A549 (cell line): Measurements from ENCODE around the gene CTNNA3. TPM values are rescaled to one million over a fixed set of nuclear protein-coding genes. Genes with fewer than 3 reads are reported as not detected.

Source experiments
- ATAC-seq, 2 experiments: fragments of 200-7000 bp in 1 of 2; fragments of >200 bp in 1 of 2; cut with Nextera tagmentation in 1 of 2; cut with Tn5 transposase in 1 of 2; 3 replicates each; pipeline versions ENCODE4 v1.8.0 to v1.9.1; 2018 to 2020; ENCODE audit warnings: mild to moderate bottlenecking in 1 of 2, moderate library complexity in 1 of 2
- CTCF ChIA-PET: fragments of 300-600 bp; sonication (Branson Sonifier 250); formaldehyde crosslinking; extraction: SDS; loops from one replicate; lab custom pipeline; 2021; ENCODE audit warnings: antibody characterized with exemption, inconsistent platforms; lab: Yijun Ruan, JAX
- POLR2A ChIA-PET: fragments of 350-600 bp; formaldehyde crosslinking; extraction: SDS; loops from one replicate; lab custom pipeline; 2021; ENCODE audit warnings: antibody characterized with exemption, inconsistent platforms; lab: Yijun Ruan, JAX
- DNase-seq, 2 experiments: peaks; one replicate each; pipeline versions ENCODE4 v3.0.0 to v3.0.0-alpha.2; 2011 to 2016; ENCODE audit warnings: low read depth in 1 of 2, low spot score in 1 of 2
- FAIRE-seq: peaks from 2 replicates; lab custom pipeline; 2011; peaks lifted over from hg19 to GRCh38; lab: Jason Lieb, UNC
- H3K27ac ChIP-seq, 2 experiments: fragments of >200 bp; sonication (Bioruptor Twin); formaldehyde crosslinking; 3 replicates each; pipeline ENCODE4 v1.5.1; 2016 to 2017
- H3K4me1 ChIP-seq: fragments of >200 bp; sonication (Bioruptor Twin); formaldehyde crosslinking; 3 replicates; pipeline ENCODE4 v1.6.1; 2016
- H3K4me2 ChIP-seq: fragments of >200 bp; sonication (Bioruptor Twin); formaldehyde crosslinking; 3 replicates; pipeline ENCODE4 v1.6.1; 2016
- H3K4me3 ChIP-seq: fragments of >200 bp; sonication (Bioruptor Twin); formaldehyde crosslinking; 3 replicates; pipeline ENCODE4 v1.5.1; 2016
- H3K9me3 ChIP-seq: fragments of >200 bp; sonication (Bioruptor Twin); formaldehyde crosslinking; 3 replicates; pipeline ENCODE4 v1.6.1; 2016
- BCL3 ChIP-seq: fragments of >200 bp; sonication (Bioruptor Twin); formaldehyde crosslinking; IDR thresholded peaks from 3 replicates; pipeline ENCODE4 v1.6.1; 2016
- CBX8 ChIP-seq: fragments of 200-600 bp; sonication (generic); IDR thresholded peaks from 2 replicates; pipeline ENCODE4 v1.6.1; 2016
- CEBPB ChIP-seq, 2 experiments: fragments of >200 bp in 1 of 2; sonication (Bioruptor Twin) in 1 of 2; formaldehyde crosslinking in 1 of 2; IDR thresholded peaks; 2 replicates each; pipeline ENCODE4 v1.6.1; 2012 to 2016
- CHD2 ChIP-seq: fragments of 150-350 bp; IDR thresholded peaks from 2 replicates; pipeline ENCODE4 v1.6.1; 2014; ENCODE audit warnings: low read length; ENCODE audit not compliant: partially characterized antibody
- CHD4 ChIP-seq: fragments of 200-600 bp; sonication (generic); IDR thresholded peaks from 2 replicates; pipeline ENCODE4 v1.6.1; 2016; ENCODE audit warnings: antibody characterized with exemption, mild to moderate bottlenecking, borderline replicate concordance
- CTCF ChIP-seq: fragments of >200 bp; sonication (Bioruptor Twin); formaldehyde crosslinking; IDR thresholded peaks from 3 replicates; pipeline ENCODE4 v1.5.1; 2016
- EHMT2 ChIP-seq: fragments of 200-600 bp; sonication (generic); IDR thresholded peaks from 2 replicates; pipeline ENCODE4 v1.6.1; 2016; ENCODE audit warnings: antibody characterized with exemption, low read depth, mild to moderate bottlenecking, moderate library complexity
- ELK1 ChIP-seq: fragments of 150-350 bp; IDR thresholded peaks from 2 replicates; pipeline ENCODE4 v1.6.1; 2014; ENCODE audit warnings: low read depth, mild to moderate bottlenecking, low read length
- GATA3 ChIP-seq: IDR thresholded peaks from 2 replicates; pipeline ENCODE4 v1.6.1; 2012; ENCODE audit warnings: borderline replicate concordance
- HOXB13 ChIP-seq: fragments of 250-450 bp; sonication (Bioruptor Pico); IDR thresholded peaks from 2 replicates; pipeline ENCODE4 v1.5.0; 2020; ENCODE audit warnings: low read depth, mild to moderate bottlenecking, moderate library complexity
- MAFK ChIP-seq: fragments of 450-650 bp; IDR thresholded peaks from 2 replicates; pipeline ENCODE4 v1.6.1; 2014; ENCODE audit not compliant: partially characterized antibody
- NPAS2 ChIP-seq: fragments of 250-450 bp; sonication (Bioruptor Pico); IDR thresholded peaks from 2 replicates; pipeline ENCODE4 v1.8.0; 2022; ENCODE audit warnings: mild to moderate bottlenecking, moderate library complexity, borderline replicate concordance
- PBX3 ChIP-seq: IDR thresholded peaks from 2 replicates; pipeline ENCODE4 v1.6.1; 2012
- PHF8 ChIP-seq: fragments of 200-600 bp; sonication (generic); IDR thresholded peaks from 2 replicates; pipeline ENCODE4 v1.6.1; 2016; ENCODE audit warnings: low read depth, mild to moderate bottlenecking, antibody characterized with exemption, moderate library complexity, borderline replicate concordance
- TFCP2L1 ChIP-seq: fragments of 250-450 bp; sonication (Bioruptor Pico); IDR thresholded peaks from 2 replicates; pipeline ENCODE4 v1.5.0; 2021; ENCODE audit warnings: mild to moderate bottlenecking
- ZC3H11A ChIP-seq: fragments of 450-650 bp; IDR thresholded peaks from 2 replicates; pipeline ENCODE4 v1.6.1; 2014; ENCODE audit warnings: antibody characterized with exemption, mild to moderate bottlenecking
- ZFP36 ChIP-seq: fragments of 450-650 bp; IDR thresholded peaks from 2 replicates; pipeline ENCODE4 v1.6.1; 2014; ENCODE audit warnings: borderline replicate concordance; ENCODE audit not compliant: partially characterized antibody
- ZNF302 ChIP-seq: fragments of 250-450 bp; sonication (Bioruptor Pico); IDR thresholded peaks from 2 replicates; pipeline ENCODE4 v1.9.0; 2021; ENCODE audit warnings: inconsistent platforms, mild to moderate bottlenecking, moderate library complexity
- ZSCAN20 ChIP-seq: fragments of 250-450 bp; sonication (Bioruptor Pico); IDR thresholded peaks from 2 replicates; pipeline ENCODE4 v1.8.0; 2022; ENCODE audit warnings: mild to moderate bottlenecking, moderate library complexity
- WGBS: methylation state at CpG from one replicate; pipeline ENCODE4 v1.1.6; 2017; ENCODE audit errors: missing lambda C conversion rate; 5-methylcytosine and 5-hydroxymethylcytosine counted together
- polyA plus RNA-seq, 4 experiments: library from polyadenylated mRNA; depleted of rRNA in 3 of 4; stranded (reverse); fragments of >200 nt; fragmentation: RNase III in 1 of 4; extraction: RNeasy Plus Mini Kit Qiagen cat#74134 plus additional on column Dnase treatment in 1 of 4; gene quantifications; 2 replicates in 3 of 4; 3 replicates in 1 of 4; pipeline ENCODE4 v1.2.3, GENCODE V29; 2011 to 2017
- TF ChIP-seq, protein P1 (sequence below): fragments of 250-450 bp; sonication (Bioruptor Pico); IDR thresholded peaks from 2 replicates; pipeline ENCODE4 v1.5.0; 2020; ENCODE audit warnings: low read depth, mild to moderate bottlenecking, moderate library complexity

Gene CTNNA3
- polyA plus RNA-seq, 2 of the 4 experiments (the other 2 are of a cell fraction) = not detected

DNA sequence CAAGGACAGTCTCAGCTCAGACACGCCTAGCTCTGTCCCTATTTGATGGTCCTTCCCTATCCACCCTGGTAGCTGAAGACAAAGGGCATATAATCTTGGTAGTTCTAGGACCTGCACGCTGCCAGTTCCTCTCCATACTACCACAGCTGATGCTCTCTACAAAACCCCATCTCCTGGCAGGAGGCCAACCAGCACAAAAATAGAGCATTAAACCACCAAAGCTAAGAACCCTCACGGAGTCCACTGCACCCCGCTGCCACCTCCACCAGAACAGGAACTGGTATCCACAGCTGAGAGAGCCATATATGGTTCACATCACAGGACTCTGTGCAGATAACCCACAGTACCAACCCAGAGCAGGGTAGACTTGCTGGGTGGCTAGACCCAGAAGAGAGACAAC is 470.8 kb downstream of the CTNNA3 start:
- FAIRE-seq (no peak), ATAC-seq (no peak), DNase-seq (no peak)
- Histone ChIP-seq H3K9me3 (no peaks in the 10 kb centered on the region), H3K4me1 (no peaks in the 10 kb centered on the region), H3K27ac (no peak overlapping the region), H3K4me3 (no peak overlapping the region), H3K4me2 (no peak overlapping the region)
- TF ChIP-seq ZNF302 (CRISPR knock-in tag) = no peak
- no peak for TF ChIP-seq CBX8
- TF ChIP-seq CHD2 = no peak
- TF ChIP-seq ZFP36 = no peak
- no peak for TF ChIP-seq HOXB13
- no peak for TF ChIP-seq PHF8
- TF ChIP-seq CEBPB (IDR thresholded peaks at IDR 0.05) = no peak
- TF ChIP-seq PBX3 = no peak
- CTCF ChIA-PET = interaction anchor here (1.4 to 2.2 kb wide), 2 partner anchors 14 to 81 kb away, joined by 3 to 5 read pairs; no protein-coding TSS in a partner anchor
- 0% methylated on average over 4 of the region's 4 CpGs for WGBS
- POLR2A ChIA-PET = no interaction called here

DNA sequence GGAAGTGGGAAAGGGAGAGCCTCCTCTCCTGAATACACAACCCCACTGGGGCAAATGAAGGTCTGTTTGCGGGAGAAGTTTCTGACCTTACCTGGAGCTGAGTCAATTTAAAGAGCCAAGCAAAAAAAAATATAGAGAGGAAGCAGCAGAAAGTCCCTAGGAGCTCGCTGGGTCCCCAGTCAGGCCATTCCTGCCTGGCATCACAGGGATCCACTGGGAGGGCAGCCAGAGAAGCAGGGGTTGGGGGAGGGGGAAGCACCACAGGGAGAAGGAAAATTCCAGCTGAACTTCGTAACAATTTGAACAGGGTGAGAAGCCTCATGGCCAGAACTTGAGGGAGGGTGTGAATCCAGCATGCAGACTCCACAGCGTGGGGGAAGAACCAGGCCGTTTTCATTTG is 471.4 kb downstream of the CTNNA3 start:
- H3K4me2 ChIP-seq = no peak overlapping the region
- no peaks in the 10 kb centered on the region for H3K4me1 ChIP-seq
- FAIRE-seq = no peak
- POLR2A ChIA-PET = no interaction called here
- no peak overlapping the region for H3K27ac ChIP-seq
- H3K4me3 ChIP-seq = no peak overlapping the region
- CTCF ChIA-PET = interaction anchor here (2.2 kb wide), 1 partner anchor 15 kb away, joined by 5 read pairs; no protein-coding TSS in a partner anchor
- WGBS = 2% methylated on average over 4 of the region's 5 CpGs
- DNase-seq = no peak
- TF ChIP-seq BCL3 = no peak
- TF ChIP-seq CTCF = no peak
- TF ChIP-seq MAFK = no peak
- TF ChIP-seq GATA3 = no peak
- TF ChIP-seq NPAS2 = no peak
- TF ChIP-seq CHD4 = no peak
- no peak for TF ChIP-seq EHMT2
- no peak for TF ChIP-seq ELK1
- TF ChIP-seq ZSCAN20 (CRISPR knock-in tag) = no peak
- TF ChIP-seq, protein P1, sequence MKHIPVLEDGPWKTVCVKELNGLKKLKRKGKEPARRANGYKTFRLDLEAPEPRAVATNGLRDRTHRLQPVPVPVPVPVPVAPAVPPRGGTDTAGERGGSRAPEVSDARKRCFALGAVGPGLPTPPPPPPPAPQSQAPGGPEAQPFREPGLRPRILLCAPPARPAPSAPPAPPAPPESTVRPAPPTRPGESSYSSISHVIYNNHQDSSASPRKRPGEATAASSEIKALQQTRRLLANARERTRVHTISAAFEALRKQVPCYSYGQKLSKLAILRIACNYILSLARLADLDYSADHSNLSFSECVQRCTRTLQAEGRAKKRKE (CRISPR knock-in tag) = no peak
- no peak for TF ChIP-seq TFCP2L1 (CRISPR knock-in tag)
- TF ChIP-seq ZC3H11A = no peak
- TF ChIP-seq ZNF302 (CRISPR knock-in tag) = no peak
- H3K9me3 ChIP-seq = no peaks in the 10 kb centered on the region
- no peak for ATAC-seq
